ENCODE measurements around the gene PIK3R6.

Gene PIK3R6

GRCh38 chr17:8867361-8867981 lies at the start of gene PIK3R6:
TSS of gene PIK3R6 (minus strand) at chr17:8867674. CDS start at chr17:8849794, 17,880 bp downstream.
- no peak for DNase-seq (ENCODE audit: low read depth in 1 of 2, low spot score in 1 of 2)

- no peak for DNase-seq (ENCODE audit: low read depth in 1 of 2, low spot score in 1 of 2)
Measured at GRCh38 chr17:8916466-8916865, 49.0 kb upstream of the PIK3R6 start.

- DNase-seq (ENCODE audit: low read depth in 1 of 2, low spot score in 1 of 2) = no peak
Measured at GRCh38 chr17:8914554-8914953, 47.1 kb upstream of the PIK3R6 start.

GRCh38 chr17:8913879-8914278 lies 46.4 kb upstream of the PIK3R6 start:
- no peak for DNase-seq (ENCODE audit: low read depth in 1 of 2, low spot score in 1 of 2)

- DNase-seq (ENCODE audit: low read depth in 1 of 2, low spot score in 1 of 2) = no peak
Measured at GRCh38 chr17:8913091-8913490, 45.6 kb upstream of the PIK3R6 start.

GRCh38 chr17:8912084-8912981 lies 44.9 kb upstream of the PIK3R6 start:
- no peak for DNase-seq (ENCODE audit: low read depth in 1 of 2, low spot score in 1 of 2)

GRCh38 chr17:8910969-8911604 lies 43.6 kb upstream of the PIK3R6 start:
- DNase-seq (ENCODE audit: low read depth in 1 of 2, low spot score in 1 of 2) = no peak

- no peak for DNase-seq (ENCODE audit: low read depth in 1 of 2, low spot score in 1 of 2)
Measured at GRCh38 chr17:8909586-8910270, 42.3 kb upstream of the PIK3R6 start.

GRCh38 chr17:8905331-8905730 lies 37.9 kb upstream of the PIK3R6 start:
- no peak for DNase-seq (ENCODE audit: low read depth in 1 of 2, low spot score in 1 of 2)

- no peak for DNase-seq (ENCODE audit: low read depth in 1 of 2, low spot score in 1 of 2)
Measured at GRCh38 chr17:8904686-8905085, 37.2 kb upstream of the PIK3R6 start.

- DNase-seq (ENCODE audit: low read depth in 1 of 2, low spot score in 1 of 2) = no peak
Measured at GRCh38 chr17:8904201-8904600, 36.7 kb upstream of the PIK3R6 start.

- no peak for DNase-seq (ENCODE audit: low read depth in 1 of 2, low spot score in 1 of 2)
Measured at GRCh38 chr17:8900626-8901585, 33.4 kb upstream of the PIK3R6 start.

- DNase-seq (ENCODE audit: low read depth in 1 of 2, low spot score in 1 of 2) = no peak
Measured at GRCh38 chr17:8900207-8900606, 32.7 kb upstream of the PIK3R6 start.

- no peak for DNase-seq (ENCODE audit: low read depth in 1 of 2, low spot score in 1 of 2)
Measured at GRCh38 chr17:8898636-8899035, 31.2 kb upstream of the PIK3R6 start.

- no peak for DNase-seq (ENCODE audit: low read depth in 1 of 2, low spot score in 1 of 2)
Measured at GRCh38 chr17:8898126-8898525, 30.7 kb upstream of the PIK3R6 start.

- no peak for DNase-seq (ENCODE audit: low read depth in 1 of 2, low spot score in 1 of 2)
Measured at GRCh38 chr17:8896641-8897635, 29.5 kb upstream of the PIK3R6 start.

GRCh38 chr17:8896087-8896486 lies 28.6 kb upstream of the PIK3R6 start:
- DNase-seq (ENCODE audit: low read depth in 1 of 2, low spot score in 1 of 2) = no peak

GRCh38 chr17:8894673-8895578 lies 27.5 kb upstream of the PIK3R6 start:
- DNase-seq (ENCODE audit: low read depth in 1 of 2, low spot score in 1 of 2) = no peak
